NCI-H2029 (cell line): ENCODE measurements around the gene CALN1.
A peak's percentile ranks its signal among the peaks of the same experiment; 100 is the strongest.
"Not testable (repeated sequence)": the region's sequence is repeated elsewhere in the genome, so short reads cannot be mapped to it uniquely, and the experiment has no call there.

Source experiments
- DNase-seq: peaks from one replicate; lab custom pipeline; 2025; lab: John Stamatoyannopoulos, UW

Gene CALN1

GRCh38 chr7:71864130-71864529 is 548.0 kb downstream of the CALN1 start:
- DNase-seq: no peak

DNA sequence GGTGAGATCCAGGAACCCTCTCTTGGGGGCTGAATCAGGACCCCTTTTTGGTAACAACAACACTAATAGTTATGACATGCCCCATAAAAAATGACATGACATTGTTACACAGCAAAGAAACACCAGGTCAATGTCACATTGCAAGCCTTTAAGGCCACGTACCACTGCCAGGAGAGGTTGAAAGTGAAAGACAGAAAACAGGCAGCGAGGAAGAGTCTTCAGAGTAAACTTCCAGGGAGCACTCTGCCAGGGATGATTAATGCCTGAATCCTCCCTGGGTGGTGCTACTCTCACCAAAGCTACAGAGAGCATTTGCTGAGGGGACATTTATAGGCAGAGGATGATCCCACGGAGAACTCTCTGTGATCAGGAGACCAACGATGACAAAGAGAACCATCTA is 551.6 kb downstream of the CALN1 start:
- no peak for DNase-seq

DNA sequence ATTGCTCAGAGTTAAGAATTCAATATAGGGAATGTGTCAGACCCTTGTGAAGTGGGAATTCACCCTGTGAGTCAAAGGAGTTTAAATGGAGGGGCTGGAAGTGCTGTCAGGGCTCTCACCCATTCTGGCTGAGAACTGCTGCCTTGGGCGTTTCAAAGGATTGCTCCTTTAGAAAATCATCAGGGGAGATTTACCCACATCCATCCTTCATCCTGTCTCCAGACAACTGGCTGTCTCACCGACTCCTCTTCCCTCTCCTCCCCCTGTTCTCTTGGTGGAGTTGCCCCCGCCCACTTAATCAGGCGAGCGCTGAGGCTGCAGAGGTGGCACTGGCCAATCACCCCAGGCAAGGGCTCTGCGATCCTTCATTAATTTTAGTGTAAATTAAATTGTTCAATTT is 554.8 kb downstream of the CALN1 start:
- DNase-seq: no peak

GRCh38 chr7:71854546-71855397 is 557.4 kb downstream of the CALN1 start:
- no peak for DNase-seq

DNA sequence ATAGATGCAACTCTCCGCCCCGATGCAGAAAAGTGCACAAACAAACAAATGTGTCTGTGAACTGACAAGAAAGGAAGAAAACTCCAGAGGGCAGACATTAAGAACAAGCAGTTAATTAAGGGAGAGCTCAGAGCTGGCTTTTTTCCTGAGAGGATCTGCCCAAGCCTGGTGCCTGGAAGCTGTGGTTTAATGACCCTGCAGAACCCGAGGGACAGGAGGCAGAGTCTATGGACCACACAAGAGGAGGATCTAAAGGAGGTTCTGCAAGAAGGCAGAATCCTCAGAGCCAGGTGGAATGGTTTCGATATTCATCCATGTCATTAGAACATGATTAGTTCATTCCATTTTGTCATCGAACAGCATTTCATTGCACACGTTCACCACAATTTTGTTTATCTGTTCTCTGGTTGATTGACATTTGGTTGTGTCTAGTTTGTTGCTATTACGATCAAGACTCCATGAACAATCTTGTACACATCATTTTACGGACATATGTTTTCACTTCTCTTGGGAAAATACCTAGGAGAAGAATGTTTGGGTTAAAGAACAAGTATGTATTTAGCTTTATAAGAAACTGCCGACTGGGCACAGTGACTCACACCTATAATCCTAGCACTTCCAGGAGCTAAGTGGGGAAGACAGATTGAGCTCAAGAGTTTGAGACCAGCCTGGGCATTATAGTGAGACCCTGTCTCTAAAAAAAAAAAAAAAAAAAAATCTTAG is 560.2 kb downstream of the CALN1 start:
- DNase-seq: no peak

GRCh38 chr7:71846160-71846559 is 566.0 kb downstream of the CALN1 start:
- DNase-seq: no peak

DNA sequence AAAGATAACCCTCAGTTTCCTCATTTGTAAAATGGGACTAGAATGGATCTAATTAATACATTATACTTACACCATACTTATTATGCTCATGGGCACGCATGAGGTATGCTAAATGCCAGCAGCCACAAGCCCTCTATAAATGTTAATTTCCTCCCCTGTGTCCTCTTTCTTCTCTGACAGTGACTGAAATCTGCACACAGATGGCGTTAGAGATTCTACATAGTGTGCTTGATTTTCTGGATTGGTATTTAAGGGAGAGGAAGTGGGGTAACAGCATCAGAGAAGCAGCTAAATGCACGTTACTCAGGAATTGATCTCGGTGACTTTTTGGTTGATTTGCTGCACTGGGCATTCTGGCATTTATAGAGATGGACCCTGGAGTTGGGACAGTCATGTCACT is 568.5 kb downstream of the CALN1 start:
- no peak for DNase-seq

DNA sequence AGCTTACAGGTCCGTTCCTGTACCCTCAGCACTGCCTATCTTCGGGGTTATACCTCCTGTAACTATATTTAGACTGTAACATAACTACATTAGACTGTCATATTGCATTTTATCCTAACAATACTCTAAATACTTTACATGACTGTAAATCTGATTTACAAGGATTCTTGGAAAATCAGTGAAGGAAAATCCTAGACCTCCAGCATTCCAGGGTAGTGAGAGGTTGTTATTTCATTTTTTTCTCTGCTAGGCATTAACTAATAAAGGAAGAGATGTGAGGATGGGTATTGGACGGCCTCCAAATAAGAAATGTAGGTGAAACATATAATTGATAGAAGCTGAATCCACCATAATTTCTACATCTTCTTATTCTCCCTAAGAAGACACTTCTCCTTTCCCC is 569.4 kb downstream of the CALN1 start:
- DNase-seq: no peak

GRCh38 chr7:71842381-71842780 is 569.8 kb downstream of the CALN1 start:
- no peak for DNase-seq

DNA sequence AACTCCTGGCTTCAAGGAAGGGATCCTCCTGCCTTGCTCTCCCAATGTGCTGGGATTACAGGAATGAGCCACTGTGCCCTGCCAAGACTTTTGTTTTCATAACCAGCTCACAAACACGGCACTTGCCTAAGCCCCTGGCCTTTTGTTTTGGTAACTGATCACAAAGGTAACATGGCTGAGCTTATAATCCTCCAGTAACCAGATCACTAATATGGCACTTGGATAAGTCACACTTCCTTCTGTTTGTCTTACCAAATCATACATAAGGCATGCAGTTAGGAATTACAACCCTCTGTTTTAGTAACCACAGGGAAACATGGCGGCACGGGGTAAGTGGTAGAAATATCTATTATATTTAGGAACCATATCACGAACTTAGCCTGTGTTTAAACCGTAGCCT is 577.1 kb downstream of the CALN1 start:
- no peak for DNase-seq

DNA sequence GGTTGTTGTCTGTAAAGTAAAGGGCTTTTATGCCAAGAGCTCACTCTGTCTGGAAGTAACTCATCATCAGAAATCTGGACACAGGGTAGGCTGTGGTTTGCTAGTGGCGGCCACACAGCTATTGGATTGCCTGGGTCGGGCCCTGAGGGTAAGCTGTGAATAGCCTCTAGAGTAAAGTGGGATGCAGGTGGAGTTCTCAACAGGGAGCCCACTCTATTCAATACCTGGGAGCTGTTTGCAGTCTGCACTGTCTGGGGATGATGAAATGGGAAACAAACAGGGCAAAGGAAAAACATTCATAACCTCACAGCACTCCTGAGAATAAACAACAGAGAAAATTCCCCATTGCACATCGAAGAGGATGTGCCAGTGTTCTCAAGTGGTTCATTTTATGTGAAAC is 582.6 kb downstream of the CALN1 start:
- DNase-seq: no peak

DNA sequence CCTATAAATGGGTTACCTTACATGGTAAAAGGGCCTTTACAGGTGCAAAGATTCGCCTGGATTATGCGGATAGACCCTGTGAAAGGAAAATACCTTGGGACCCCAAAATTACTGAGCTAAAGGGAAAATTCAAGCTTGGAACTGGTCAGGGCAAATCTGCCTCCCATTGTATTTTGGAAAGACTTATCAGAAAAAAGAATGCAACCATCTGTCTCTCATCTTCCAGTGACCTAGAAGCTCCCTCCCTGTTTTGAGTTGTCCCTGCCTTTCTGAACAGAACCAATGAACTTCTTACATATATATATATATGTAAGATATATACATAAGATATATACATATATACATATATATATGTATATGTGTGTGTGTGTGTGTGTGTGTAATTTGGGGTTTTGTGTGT is 583.8 kb downstream of the CALN1 start:
- DNase-seq: no peak

DNA sequence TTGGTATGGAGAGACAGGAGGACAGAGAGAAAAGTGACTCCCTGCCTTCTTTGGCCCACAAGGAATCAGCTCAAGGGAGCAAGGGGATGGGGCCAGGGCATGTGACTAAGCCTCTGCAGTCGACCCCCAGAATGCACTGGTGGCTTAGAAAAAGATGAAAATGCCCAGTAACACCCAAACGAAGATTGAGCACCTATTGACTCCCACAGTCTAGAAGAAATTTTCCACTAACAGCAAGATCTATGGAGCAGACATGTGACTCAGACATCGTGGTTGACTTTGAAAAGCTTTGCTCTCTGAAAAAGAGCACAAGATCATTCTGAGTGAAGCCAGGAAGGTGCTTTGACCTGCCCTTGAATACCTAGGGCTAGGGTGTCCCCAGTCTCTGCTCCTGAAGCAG is 586.0 kb downstream of the CALN1 start:
- no peak for DNase-seq

- DNase-seq: no peak
These were observed 588.0 kb downstream of the CALN1 start for GRCh38 chr7:71824006-71824760.

DNA sequence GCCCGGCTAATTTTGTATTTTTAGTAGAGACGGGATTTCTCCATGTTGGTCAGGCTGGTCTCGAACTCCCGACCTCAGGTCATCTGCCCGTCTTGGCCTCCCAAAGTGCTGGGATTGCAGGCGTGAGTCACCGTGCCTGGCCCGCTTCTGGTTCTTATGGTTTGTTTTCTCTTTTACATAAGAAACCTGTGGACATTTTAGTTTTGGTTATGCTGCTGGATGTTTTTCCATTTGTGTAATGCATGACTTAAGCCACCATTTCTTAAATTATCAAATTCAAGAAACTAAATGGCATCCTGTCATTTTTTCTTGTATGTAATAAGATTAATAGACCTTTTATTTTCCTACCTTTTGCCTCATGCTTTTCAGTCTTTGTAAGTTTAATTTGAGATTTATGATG is 589.7 kb downstream of the CALN1 start:
- DNase-seq: not testable (repeated sequence)

- DNase-seq: no peak
These were observed 594.2 kb downstream of the CALN1 start for GRCh38 chr7:71817916-71818315.

DNA sequence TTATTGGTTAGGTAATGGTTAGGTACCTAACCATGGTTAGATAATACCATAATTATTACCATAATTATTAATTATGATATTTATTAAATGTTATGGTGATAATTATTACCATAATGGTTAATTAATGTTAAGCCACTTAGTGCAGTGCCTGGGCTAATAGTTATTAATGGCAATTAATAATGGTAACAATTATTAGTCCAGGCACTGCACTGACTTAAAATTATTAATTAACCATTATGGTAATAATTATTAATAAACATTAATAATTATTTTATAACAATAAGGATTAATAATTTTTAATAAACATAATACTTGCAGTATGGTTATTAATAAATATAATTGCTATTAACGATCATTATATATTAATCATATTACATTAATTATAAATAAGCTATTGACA is 604.0 kb downstream of the CALN1 start:
- no peak for DNase-seq

DNA sequence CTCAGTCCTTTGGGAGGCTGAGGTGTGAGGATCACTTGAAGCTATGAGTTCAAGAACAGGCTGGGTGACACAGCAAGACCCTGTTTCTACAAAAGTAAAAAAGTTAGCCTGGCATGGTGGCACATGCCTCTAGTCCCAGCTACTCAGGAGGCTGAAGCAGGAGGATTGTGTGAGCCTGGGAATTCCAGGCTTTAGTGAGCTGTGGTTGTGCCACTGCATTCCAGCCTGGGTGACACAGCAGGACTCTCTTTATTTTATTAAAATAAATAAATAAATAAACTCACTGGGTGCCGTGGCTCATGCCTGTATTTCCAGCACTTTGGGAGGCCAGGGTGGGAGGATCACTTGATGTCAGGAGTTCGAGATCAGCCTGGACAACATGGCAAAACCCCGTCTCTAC is 607.9 kb downstream of the CALN1 start:
- DNase-seq: no peak

- DNase-seq: no peak
These were observed 610.2 kb downstream of the CALN1 start for GRCh38 chr7:71801976-71802375.

DNA sequence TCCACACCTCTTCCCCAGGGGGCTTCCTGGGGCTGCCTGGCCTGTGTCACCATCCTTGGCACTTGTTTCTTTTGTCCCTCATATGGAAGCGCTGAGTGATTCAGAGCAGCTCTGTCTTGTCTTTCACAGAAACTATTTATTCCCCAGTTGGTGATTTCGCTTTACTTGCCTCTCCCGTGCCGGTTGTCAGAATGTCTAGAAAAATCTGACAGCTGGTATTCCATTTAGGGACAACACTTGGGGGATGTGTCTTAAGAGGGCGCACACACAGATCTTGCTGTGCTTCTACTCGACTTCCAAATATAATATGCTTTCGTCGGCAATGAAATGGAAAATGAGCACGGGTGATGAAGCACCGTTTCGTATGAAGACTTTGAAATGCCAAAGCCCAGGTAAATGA is 611.8 kb downstream of the CALN1 start:
- no peak for DNase-seq

DNA sequence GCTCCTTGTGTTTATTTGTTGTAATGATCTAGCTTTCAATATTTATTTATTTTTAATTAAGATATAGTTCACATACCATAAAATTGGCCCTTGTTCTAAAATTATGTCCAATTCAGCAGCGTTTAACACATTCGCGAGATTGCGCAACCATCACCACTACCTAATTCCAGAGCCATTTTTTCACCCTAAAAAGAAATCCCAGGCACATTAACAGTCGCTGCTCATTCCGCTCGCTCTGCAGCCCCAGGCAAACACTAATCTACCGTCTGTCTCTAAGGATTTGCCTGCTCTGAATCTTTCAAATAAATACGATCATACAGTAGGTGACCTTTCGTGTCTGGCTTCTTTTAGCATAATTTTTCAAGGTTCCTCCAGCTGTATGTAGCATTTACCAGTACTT is 616.7 kb downstream of the CALN1 start:
- DNase-seq: no peak

GRCh38 chr7:71793251-71793650 is 618.9 kb downstream of the CALN1 start:
- no peak for DNase-seq

DNA sequence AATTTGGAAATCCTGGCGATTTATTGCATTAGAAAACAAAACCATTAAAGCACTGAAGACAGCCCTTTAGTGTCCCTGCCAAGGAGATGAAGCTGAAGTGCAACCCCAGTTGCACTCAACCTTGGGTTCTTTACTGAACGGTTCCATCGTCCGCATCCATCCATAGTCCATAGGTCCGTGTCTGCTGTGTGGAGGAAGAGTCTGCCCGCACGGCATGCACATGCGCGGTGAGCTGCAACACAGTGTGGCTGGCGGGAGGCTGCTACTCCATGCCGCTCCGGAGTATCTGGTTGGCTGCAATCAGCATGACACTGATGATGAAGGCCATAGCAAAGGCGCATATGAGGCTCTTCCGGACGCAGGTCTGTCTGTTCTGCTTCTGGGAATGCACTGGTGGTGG is 624.6 kb downstream of the CALN1 start:
- peak; percentile 3 for DNase-seq
